DND-41 (cell line): ENCODE measurements around the gene NAT9.

Source experiments
- ATAC-seq: fragments of 200-7000 bp; cut with Tn5 transposase; 3 replicates; pipeline ENCODE4 v1.9.1; 2021; ENCODE audit warnings: low read depth; ENCODE audit not compliant: insufficient read depth
- DNase-seq: peaks from one replicate; pipeline ENCODE4 v3.0.0-alpha.2; 2020
- H2AFZ ChIP-seq: 2 replicates; pipeline ENCODE4 v1.6.0; 2012; ENCODE audit warnings: low read depth, low read length
- H3K27ac ChIP-seq: 2 replicates; pipeline ENCODE4 v1.5.1; 2012; ENCODE audit warnings: low read length, inconsistent platforms
- H3K27me3 ChIP-seq: fragments of 200-600 bp; sonication (generic); 2 replicates; pipeline ENCODE4 v1.6.0; 2012; ENCODE audit warnings: low read length, mild to moderate bottlenecking, inconsistent platforms; ENCODE audit not compliant: insufficient read depth, poor library complexity
- H3K36me3 ChIP-seq: 2 replicates; pipeline ENCODE4 v1.5.1; 2012; ENCODE audit warnings: low read length, inconsistent platforms; ENCODE audit not compliant: insufficient read depth
- H3K4me1 ChIP-seq: 2 replicates; pipeline ENCODE4 v1.5.1; 2012; ENCODE audit warnings: mild to moderate bottlenecking, low read length; ENCODE audit not compliant: insufficient read depth
- H3K4me2 ChIP-seq: 2 replicates; pipeline ENCODE4 v1.6.0; 2012; ENCODE audit warnings: mild to moderate bottlenecking, moderate library complexity, low read length, inconsistent platforms; ENCODE audit not compliant: insufficient read depth
- H3K4me3 ChIP-seq, 2 experiments: fragments of 200-600 bp in 1 of 2; shearing (Covaris generic) in 1 of 2; 2 replicates each; pipeline ENCODE4 v1.5.1; 2012 to 2016; ENCODE audit warnings: inconsistent platforms in 2 of 2, low read length in 2 of 2, mild to moderate bottlenecking in 2 of 2, low read depth in 1 of 2, moderate library complexity in 1 of 2
- H3K79me2 ChIP-seq: 2 replicates; pipeline ENCODE4 v1.6.0; 2012; ENCODE audit warnings: low read length, inconsistent platforms; ENCODE audit not compliant: insufficient read depth
- H3K9ac ChIP-seq: 2 replicates; pipeline ENCODE4 v1.6.0; 2012; ENCODE audit warnings: low read depth, mild to moderate bottlenecking, inconsistent platforms, low read length, moderate library complexity
- H3K9me3 ChIP-seq: 2 replicates; pipeline ENCODE4 v1.5.1; 2012; ENCODE audit warnings: low read length, moderate library complexity, mild to moderate bottlenecking, inconsistent platforms; ENCODE audit not compliant: insufficient read depth, severe bottlenecking
- H4K20me1 ChIP-seq: 2 replicates; pipeline ENCODE4 v1.6.0; 2012; ENCODE audit warnings: low read length; ENCODE audit not compliant: insufficient read depth
- EZH2 ChIP-seq: IDR thresholded peaks from 3 replicates; pipeline ENCODE4 v1.6.1; 2012; ENCODE audit warnings: borderline replicate concordance, low read depth, mild to moderate bottlenecking, moderate library complexity, low read length, inconsistent platforms; ENCODE audit not compliant: severe bottlenecking
- TF ChIP-seq, protein P1 (sequence below): IDR thresholded peaks from 2 replicates; pipeline ENCODE4 v1.5.1; 2012; ENCODE audit warnings: borderline replicate concordance, low read length, moderate library complexity, mild to moderate bottlenecking; ENCODE audit not compliant: poor library complexity, severe bottlenecking; ENCODE audit errors: extremely low read depth

The NAT9 gene

DNA sequence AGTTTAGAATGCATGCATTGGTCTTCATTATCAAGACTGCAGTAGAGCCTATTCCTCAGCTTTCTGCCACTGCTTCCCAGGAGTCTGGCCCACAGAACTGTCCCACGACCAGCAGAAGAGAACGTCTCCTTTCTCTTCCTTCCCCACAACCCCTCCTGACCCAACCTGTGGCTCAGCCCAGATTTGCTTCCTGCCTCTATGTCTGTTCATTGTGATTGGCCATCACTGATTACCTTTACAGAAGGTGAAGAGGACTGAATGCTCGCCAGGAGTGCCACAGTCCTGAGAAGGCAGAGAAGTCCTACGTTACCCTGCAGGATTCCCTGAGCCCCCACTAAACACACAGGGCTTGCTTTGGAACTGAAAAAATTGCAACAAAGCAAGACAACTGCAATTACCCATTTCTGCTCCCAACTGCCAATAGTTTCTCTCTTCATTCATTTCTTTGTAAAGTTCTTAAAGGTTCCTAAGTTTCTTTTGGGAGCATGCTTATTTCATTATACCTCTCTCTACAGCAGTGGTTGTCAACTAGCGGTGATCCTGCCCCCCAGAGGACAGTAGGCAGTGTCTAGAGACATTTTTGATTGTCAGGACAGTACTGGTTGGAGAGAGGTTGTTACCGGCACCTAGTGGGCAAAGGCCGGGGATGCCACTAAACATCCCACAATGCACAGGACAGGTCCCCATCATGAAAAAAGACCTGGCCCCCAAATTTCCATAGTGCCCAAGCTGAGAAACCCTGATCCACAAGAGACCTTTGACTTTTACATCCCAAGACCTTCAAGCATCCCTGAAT, 4.5 kb upstream of the NAT9 start:
- no peak overlapping the region for H3K4me3 ChIP-seq
- DNase-seq (no peak), ATAC-seq (no peak)
- no peaks in the 10 kb centered on the region for H3K27me3 ChIP-seq
- H3K4me2 ChIP-seq = no peak overlapping the region
- H3K36me3 ChIP-seq = peaks cover 12% of the 10 kb centered on the region; the same call in 1 of the 2 replicates
- H2AFZ ChIP-seq = no peak overlapping the region
- peaks cover 21% of the 10 kb centered on the region for H3K79me2 ChIP-seq
- H4K20me1 ChIP-seq = 0 out of 2 replicates have a peak, but pooled peaks cover 4% of the 10 kb centered on the region
- no peak overlapping the region for H3K9ac ChIP-seq
- H3K4me1 ChIP-seq = peaks cover 9% of the 10 kb centered on the region
- H3K27ac ChIP-seq = no peak overlapping the region
- TF ChIP-seq EZH2 = no peak
- TF ChIP-seq, protein P1, sequence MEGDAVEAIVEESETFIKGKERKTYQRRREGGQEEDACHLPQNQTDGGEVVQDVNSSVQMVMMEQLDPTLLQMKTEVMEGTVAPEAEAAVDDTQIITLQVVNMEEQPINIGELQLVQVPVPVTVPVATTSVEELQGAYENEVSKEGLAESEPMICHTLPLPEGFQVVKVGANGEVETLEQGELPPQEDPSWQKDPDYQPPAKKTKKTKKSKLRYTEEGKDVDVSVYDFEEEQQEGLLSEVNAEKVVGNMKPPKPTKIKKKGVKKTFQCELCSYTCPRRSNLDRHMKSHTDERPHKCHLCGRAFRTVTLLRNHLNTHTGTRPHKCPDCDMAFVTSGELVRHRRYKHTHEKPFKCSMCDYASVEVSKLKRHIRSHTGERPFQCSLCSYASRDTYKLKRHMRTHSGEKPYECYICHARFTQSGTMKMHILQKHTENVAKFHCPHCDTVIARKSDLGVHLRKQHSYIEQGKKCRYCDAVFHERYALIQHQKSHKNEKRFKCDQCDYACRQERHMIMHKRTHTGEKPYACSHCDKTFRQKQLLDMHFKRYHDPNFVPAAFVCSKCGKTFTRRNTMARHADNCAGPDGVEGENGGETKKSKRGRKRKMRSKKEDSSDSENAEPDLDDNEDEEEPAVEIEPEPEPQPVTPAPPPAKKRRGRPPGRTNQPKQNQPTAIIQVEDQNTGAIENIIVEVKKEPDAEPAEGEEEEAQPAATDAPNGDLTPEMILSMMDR = peak; percentile 47
- H3K9me3 ChIP-seq = no peaks in the 10 kb centered on the region

DNA sequence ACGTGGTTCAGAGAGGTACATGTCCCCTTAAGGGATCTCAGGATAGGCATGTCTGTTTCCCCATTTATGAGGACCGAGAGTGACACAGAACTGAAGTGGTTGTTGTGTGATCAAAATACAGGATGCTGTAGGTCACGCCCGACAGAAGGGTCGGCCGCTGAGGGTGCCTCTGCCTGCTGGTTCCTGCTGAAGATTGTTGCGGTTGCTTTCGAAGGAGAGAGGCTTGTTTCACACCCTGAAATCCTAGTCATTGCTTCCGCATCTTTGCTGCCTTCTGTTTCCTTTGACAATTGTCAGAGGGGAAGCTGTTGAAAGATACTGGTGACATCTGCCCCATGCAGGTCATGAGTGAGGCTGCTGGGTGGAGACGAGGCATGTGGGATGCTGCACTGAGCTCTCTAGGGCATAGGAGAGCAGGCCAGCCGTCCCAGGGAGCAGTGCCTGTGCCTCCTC, 3.8 kb upstream of the NAT9 start:
- Histone ChIP-seq H3K36me3 (peaks cover 9% of the 10 kb centered on the region; the same call in 1 of the 2 replicates), H3K4me1 (peaks cover 16% of the 10 kb centered on the region), H3K79me2 (peaks cover 28% of the 10 kb centered on the region), H3K9ac (no peak overlapping the region), H3K27ac (no peak overlapping the region), H3K9me3 (no peaks in the 10 kb centered on the region), H4K20me1 (peaks cover 8% of the 10 kb centered on the region; the same call in 1 of the 2 replicates), H3K4me3 (no peak overlapping the region), H2AFZ (no peak overlapping the region), H3K4me2 (no peak overlapping the region), H3K27me3 (no peaks in the 10 kb centered on the region)
- TF ChIP-seq, protein P1 = no peak
- no peak for DNase-seq
- ATAC-seq = no peak

DNA sequence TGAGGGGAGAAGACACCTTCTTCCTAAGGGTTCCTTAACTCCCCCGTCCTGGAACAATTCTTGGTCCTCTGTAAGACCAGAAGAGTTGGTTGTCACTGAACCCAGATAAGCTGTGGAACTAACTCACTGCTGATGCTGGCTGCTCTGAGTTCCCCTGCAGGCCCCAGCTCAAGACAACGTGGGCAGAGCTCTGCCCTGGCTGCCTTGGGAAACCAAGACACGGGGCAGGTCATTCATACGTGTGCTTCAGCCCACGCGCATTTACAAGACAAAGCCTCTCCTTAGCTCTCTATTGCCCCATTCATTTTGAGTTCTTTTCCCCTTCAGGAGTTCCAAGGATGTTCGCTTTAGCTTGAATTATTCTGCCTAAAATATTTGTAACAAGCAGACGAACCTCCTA, 3.4 kb upstream of the NAT9 start:
- H3K9ac ChIP-seq = no peak overlapping the region

More for the DNA sequence above, 3.4 kb upstream of the NAT9 start:
- peaks cover 31% of the 10 kb centered on the region for H3K79me2 ChIP-seq
- H2AFZ ChIP-seq = no peak overlapping the region
- no peaks in the 10 kb centered on the region for H3K9me3 ChIP-seq
- H3K27me3 ChIP-seq = no peaks in the 10 kb centered on the region
- no peak overlapping the region for H3K4me3 ChIP-seq
- peaks cover 8% of the 10 kb centered on the region; the same call in 1 of the 2 replicates for H4K20me1 ChIP-seq
- H3K4me2 ChIP-seq = no peak overlapping the region
- TF ChIP-seq, protein P1 = no peak
- no peak for TF ChIP-seq EZH2
- DNase-seq (no peak), ATAC-seq (no peak)
- H3K27ac ChIP-seq = no peak overlapping the region
- peaks cover 9% of the 10 kb centered on the region; the same call in 1 of the 2 replicates for H3K36me3 ChIP-seq
- peaks cover 19% of the 10 kb centered on the region for H3K4me1 ChIP-seq
